Measurements from ENCODE around the gene GDF2. TPM values are rescaled to one million over a fixed set of nuclear protein-coding genes. Genes with fewer than 3 reads are reported as not detected.

The GDF2 gene
- total RNA-seq, 2 donors from 2014 or later: not detected

- peak overlapping the region; percentile 24 for H3K4me3 ChIP-seq
- no peaks in the 10 kb centered on the region for H3K36me3 ChIP-seq
- no peak for TF ChIP-seq CTCF (IDR thresholded peaks at IDR 0.05)
- H3K4me1 ChIP-seq (ENCODE audit: control insufficient read depth in 1 of 2, low read depth in 2 of 2): peaks cover 11 to 52% of the 10 kb centered on the region in 2 donors
- H3K9me3 ChIP-seq: no peaks in the 10 kb centered on the region
- ATAC-seq (ENCODE audit: insufficient number of reproducible peaks, low FRiP score, low read depth) (no peak), DNase-seq (ENCODE audit: low spot score) (no peak)
- H3K27me3 ChIP-seq (replicated peaks; ENCODE audit: insufficient read depth): no peaks in the 10 kb centered on the region
- no peak overlapping the region for H3K27ac ChIP-seq
Observed at GRCh38 chr10:47296156-47296894, 25.9 kb upstream of the GDF2 start.

GRCh38 chr10:47296941-47297340 lies 25.3 kb upstream of the GDF2 start:
- no peak overlapping the region for H3K4me3 ChIP-seq
- DNase-seq (ENCODE audit: low spot score): no peak
- H3K27ac ChIP-seq: no peak overlapping the region
- no peak for TF ChIP-seq CTCF (IDR thresholded peaks at IDR 0.05)
- no peaks in the 10 kb centered on the region for H3K36me3 ChIP-seq
- H3K27me3 ChIP-seq (replicated peaks; ENCODE audit: insufficient read depth): no peaks in the 10 kb centered on the region
- H3K9me3 ChIP-seq: no peaks in the 10 kb centered on the region
- peaks cover 11 to 58% of the 10 kb centered on the region in 2 donors for H3K4me1 ChIP-seq (ENCODE audit: control insufficient read depth in 1 of 2, low read depth in 2 of 2)
- ATAC-seq (ENCODE audit: insufficient number of reproducible peaks, low FRiP score, low read depth): no peak

- DNase-seq (ENCODE audit: low spot score): no peak
- TF ChIP-seq CTCF (IDR thresholded peaks at IDR 0.05): no peak
- Histone ChIP-seq H3K4me3 (no peak overlapping the region), H3K9me3 (no peaks in the 10 kb centered on the region), H3K27me3 (replicated peaks; ENCODE audit: insufficient read depth) (no peaks in the 10 kb centered on the region), H3K27ac (peak overlapping the region in 1 of 2 donors; percentile 5), H3K4me1 (ENCODE audit: control insufficient read depth in 1 of 2, low read depth in 2 of 2) (peaks cover 14 to 66% of the 10 kb centered on the region in 2 donors), H3K36me3 (no peaks in the 10 kb centered on the region)
- no peak for ATAC-seq (ENCODE audit: insufficient number of reproducible peaks, low FRiP score, low read depth)
Observed at GRCh38 chr10:47297866-47298540, 24.3 kb upstream of the GDF2 start.

- no peak for ATAC-seq (ENCODE audit: insufficient number of reproducible peaks, low FRiP score, low read depth)
- no peaks in the 10 kb centered on the region for H3K36me3 ChIP-seq
- H3K27me3 ChIP-seq (replicated peaks; ENCODE audit: insufficient read depth): no peaks in the 10 kb centered on the region
- H3K4me1 ChIP-seq (ENCODE audit: control insufficient read depth in 1 of 2, low read depth in 2 of 2): peaks cover 14 to 68% of the 10 kb centered on the region in 2 donors
- H3K9me3 ChIP-seq: no peaks in the 10 kb centered on the region
- TF ChIP-seq CTCF (IDR thresholded peaks at IDR 0.05): no peak
- H3K4me3 ChIP-seq: no peak overlapping the region
- DNase-seq (ENCODE audit: low spot score): no peak
- H3K27ac ChIP-seq: peak overlapping the region in 1 of 2 donors; percentile 7
Observed at GRCh38 chr10:47298715-47299114, 23.5 kb upstream of the GDF2 start.

GRCh38 chr10:47299611-47300428 lies 22.4 kb upstream of the GDF2 start, which contains the start of gene GDF10:
Gene GDF10 (plus strand): TSS chr10:47300197. CDS start chr10:47300652, 455 bp downstream.
- no peaks in the 10 kb centered on the region for H3K9me3 ChIP-seq
- TF ChIP-seq CTCF (IDR thresholded peaks at IDR 0.05): no peak
- ATAC-seq (ENCODE audit: insufficient number of reproducible peaks, low FRiP score, low read depth): no peak
- peak within 1 kb of the TSS; percentile 7 to 9 for H3K27ac ChIP-seq
- no peaks in the 10 kb centered on the region for H3K36me3 ChIP-seq
- peaks cover 14 to 68% of the 10 kb centered on the region in 2 donors for H3K4me1 ChIP-seq (ENCODE audit: control insufficient read depth in 1 of 2, low read depth in 2 of 2)
- no peaks in the 10 kb centered on the region for H3K27me3 ChIP-seq (replicated peaks; ENCODE audit: insufficient read depth)
- peak within 1 kb of the TSS; percentile 76 for H3K4me3 ChIP-seq
- DNase-seq (ENCODE audit: low spot score): no peak

Measured in thoracic aorta (tissue), 2 donors.